GM18861 (cell line): ENCODE data around the gene VSX2.
A peak's percentile ranks its signal among the peaks of the same experiment; 100 is the strongest.

ENCODE experiments used
- ATAC-seq: cut with Tn5 transposase; IDR thresholded peaks from one replicate; pipeline ENCODE4 v1.9.1; 2021; ENCODE audit not compliant: unreplicated experiment

Gene VSX2

DNA sequence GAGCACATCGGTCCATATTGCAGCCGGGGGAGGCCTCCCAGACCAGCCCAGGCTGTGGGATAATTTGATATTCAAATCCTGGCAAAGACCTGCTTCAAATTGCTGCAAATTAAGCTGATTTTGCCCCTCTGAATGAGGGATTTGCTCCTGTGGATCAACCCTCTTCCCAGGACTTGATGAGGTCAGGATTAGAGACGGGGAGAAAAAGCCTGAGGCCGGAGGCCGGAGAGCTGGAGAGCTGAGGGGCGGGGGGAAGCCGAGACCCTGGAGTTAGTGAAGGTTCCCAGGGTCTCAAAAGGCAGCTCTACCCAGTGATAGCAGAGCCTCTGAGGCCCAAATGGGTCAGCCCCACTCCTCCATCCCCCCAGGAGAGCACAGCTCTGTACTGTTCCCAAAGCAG is 17.5 kb upstream of the VSX2 start:
- no peak for ATAC-seq

DNA sequence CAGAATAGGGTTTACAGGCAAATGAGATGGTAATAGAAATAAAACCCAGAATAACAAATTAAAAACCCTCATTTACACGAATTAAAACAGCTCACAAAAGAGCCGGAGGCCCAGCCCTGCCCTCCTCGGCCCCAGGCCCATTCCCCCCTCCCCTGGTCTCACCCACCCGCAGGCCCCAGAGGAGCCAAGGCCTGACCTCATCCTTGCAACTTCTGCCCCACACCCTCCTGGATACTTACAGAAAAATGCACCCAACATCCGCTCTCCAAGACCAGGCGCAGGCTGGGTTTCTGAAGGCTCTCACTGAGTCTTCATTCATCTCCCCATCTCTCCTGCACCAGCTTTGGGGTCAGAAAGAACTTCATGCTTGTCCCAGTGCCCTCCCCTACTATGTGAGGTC is 16.2 kb upstream of the VSX2 start:
- no peak for ATAC-seq

DNA sequence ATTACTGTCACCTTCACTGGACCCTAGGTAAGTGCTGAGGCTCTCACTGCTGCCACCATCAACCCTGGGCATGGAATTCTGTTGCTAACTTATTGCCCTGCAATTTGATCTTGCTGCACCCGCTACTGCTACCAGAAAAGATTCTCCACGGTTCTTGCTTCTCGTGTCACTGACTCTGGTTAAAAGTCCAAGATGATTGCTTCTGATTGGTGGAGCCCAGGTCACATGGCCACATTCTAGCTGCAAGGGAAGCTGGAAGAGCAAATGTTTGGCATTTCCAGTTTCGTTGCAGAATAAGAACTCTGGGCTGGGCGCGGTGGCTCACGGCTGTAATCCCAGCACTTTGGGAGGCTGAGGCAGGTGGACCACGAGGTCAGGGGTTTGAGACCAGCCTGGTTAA is 7.5 kb upstream of the VSX2 start:
- ATAC-seq = no peak

- no peak for ATAC-seq
Measured at GRCh38 chr14:74235017-74235416, 4.2 kb upstream of the VSX2 start.

DNA sequence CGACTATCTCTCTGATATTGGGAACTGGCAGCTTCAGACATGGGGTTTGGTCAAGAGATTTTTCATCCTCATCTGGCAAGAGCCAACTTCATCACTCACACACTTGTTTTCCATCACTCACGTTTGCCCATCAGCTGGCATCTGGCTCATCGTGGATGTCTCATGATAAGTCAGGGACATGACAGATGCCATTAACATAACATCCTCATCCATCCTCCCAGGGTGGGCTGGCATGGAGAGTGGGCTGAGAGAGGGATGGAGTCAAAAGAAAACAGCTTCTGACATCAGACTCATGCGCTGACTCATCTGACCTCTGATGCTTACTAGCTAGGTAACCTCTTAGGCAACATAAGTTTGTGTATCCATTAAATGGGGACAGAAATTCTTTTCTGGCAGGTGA is 1.8 kb upstream of the VSX2 start:
- no peak for ATAC-seq

- ATAC-seq = no peak
Measured at GRCh38 chr14:74239848-74240793, 872 bp downstream of the VSX2 start.

DNA sequence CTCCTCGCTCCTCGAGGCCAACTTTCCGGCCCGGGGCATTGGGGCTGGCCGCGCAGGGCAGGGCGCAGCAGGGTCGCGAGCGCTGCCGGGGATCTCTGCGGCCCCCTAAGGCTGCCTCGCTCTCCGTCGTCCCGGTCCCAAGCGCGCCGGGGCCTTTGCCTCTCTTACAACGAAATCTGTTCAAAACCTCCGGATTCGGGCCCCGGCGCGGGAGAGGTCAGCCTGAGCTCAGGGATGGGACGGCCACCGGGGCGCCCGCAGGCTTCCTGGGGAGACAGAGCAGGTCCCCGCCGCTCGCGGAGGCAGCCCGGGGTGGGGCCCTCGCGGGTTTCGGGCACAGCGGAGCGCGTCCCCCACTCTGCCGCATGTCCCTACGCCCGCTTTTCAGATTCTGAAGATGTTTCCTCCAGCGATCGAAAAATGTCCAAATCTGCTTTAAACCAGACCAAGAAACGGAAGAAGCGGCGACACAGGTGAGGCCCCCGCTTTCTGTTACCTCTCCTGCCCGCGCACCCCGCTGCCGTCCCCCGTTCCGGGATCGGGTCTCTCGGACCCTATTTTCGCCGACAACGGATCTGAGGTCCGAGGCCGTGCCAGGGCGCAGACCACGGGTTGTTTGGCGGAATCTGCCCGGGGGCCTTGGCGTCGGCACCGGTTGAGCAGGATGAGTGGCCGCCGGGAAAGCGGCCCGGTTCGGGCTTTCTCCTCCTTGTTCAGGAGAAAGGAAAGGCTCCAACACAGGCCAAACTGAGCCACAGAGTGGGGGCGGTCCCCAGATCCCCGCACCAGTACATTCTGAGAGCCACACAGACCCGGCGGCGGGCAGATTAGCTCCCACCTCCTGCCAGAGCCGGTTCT is 1.8 kb downstream of the VSX2 start:
- ATAC-seq = no peak

DNA sequence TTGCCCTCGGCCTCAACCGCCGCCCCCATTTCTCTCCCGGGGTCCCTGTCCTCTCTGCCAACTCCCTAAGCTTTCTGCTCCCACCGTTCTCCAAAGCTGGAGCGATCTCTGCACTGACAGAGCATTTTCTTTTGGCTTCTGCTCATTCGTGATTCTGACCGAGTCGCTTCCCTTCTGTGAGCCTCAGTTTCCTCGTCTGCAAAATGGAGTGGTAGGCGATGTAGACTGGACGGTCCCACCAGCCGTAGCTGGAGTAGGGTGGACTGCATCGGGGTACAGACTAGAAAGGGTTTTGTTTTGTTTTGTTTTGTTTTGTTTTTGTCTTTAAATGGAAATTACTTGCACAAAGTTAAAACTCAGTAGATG is 2.4 kb downstream of the VSX2 start:
- ATAC-seq = no peak

DNA sequence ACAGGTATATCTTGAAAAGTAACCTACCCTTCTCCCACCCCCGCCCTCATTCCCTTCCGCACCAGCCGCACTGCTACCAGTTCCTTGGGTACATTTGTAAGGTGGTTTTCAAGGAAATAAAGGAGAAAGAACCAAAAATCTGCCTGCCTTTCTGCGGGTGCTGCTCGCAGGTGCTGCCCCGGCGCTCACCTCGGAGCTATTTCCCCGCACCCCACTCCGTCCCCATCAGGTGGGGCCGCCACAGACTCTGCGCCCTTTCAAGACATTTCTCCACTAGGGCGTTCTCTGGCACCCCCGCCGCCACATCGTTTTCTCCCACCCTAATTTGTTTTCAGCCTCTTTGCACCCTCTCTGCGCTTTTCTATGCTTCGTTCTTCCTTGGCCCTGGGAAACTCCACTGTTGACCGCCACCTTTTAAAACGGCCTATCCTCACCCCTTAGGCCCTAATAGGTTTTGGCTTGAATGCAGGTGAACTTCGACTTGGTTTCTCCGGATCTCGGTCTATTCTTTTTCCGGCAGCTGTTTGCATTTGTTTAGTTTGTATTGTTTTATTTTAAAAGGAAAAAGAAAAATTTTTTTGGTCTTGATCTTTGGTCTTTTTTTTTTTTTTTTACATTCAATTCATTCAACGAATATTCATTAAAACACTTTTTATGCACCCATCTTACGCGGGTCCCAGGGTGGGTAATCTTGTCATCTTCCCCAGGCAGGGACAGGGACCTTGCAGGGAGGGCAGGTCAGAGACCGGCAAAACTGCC is 3.0 kb downstream of the VSX2 start:
- no peak for ATAC-seq

DNA sequence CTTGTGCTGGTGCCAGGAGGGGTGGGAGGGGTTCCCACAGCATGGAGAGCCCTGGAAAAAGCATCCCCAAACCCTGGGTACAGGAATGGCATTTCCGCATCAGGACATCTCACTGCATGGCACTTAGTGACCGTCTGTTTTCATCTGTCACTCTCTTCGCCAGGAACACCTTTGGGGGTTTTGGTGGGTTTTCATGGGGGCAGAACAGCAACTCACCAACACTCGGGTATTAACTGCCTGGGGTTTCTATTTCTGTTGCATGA is 3.5 kb downstream of the VSX2 start:
- ATAC-seq = no peak

GRCh38 chr14:74243051-74243450 is 3.8 kb downstream of the VSX2 start:
- no peak for ATAC-seq

DNA sequence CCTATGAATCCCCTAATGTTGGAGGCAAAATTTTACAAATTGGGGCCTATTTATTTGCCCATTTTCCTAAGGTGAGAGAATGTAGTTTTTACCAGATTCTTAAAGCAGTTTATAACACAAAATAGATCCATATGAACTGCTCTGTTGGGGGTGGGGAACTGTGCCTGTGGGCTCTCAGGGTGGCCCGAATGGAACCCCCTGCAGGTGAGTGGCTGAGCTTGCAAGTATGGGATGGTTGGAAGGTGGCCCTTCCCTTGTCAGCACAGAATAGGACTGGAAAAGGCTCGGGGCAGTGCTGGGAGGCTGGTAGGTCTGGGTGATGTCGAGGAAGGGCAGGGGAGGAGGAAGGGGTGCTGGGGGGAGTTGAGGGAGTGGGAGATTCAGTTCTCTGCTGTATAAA is 4.9 kb downstream of the VSX2 start:
- no peak for ATAC-seq

GRCh38 chr14:74245292-74245691 is 6.0 kb downstream of the VSX2 start:
- no peak for ATAC-seq

DNA sequence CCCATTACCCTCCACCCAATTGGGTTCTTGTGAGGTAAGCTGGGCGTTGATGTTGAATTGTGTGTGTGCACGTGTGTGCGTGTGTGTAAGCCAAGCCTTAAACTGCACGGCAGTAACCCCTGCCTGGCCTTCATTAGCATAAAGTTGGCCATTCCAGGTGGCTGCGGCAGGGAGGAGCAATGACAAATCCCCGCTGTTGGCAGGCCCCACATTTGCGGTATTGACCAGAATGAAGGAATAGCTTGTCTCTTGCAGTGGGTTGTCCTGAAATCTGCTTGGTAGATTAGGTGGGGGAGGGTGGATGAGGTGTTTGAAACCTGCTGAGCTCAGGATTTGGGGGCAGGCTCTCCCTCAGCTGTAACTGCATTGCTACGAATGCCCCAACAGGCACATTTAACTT is 7.3 kb downstream of the VSX2 start:
- ATAC-seq = no peak

DNA sequence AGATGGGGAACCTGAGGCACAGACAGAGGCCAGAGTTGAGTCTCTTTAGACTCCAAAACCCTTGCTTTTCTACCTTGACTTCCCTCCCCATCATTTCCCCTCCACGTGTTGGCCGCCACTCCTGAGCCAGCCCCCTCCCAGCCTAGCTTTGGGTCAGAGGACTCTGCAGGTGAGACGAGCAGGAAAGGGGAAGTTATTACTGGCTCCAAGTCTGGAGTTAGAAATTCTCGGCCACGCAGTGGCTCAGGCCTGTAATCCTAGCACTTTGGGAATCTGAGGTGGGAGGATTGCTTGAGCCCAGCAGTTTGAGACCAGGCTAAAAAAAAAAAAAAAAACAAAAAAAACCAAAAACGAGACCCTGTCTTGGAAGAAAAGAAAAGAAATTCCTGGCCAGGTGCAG is 8.8 kb downstream of the VSX2 start:
- ATAC-seq = no peak

DNA sequence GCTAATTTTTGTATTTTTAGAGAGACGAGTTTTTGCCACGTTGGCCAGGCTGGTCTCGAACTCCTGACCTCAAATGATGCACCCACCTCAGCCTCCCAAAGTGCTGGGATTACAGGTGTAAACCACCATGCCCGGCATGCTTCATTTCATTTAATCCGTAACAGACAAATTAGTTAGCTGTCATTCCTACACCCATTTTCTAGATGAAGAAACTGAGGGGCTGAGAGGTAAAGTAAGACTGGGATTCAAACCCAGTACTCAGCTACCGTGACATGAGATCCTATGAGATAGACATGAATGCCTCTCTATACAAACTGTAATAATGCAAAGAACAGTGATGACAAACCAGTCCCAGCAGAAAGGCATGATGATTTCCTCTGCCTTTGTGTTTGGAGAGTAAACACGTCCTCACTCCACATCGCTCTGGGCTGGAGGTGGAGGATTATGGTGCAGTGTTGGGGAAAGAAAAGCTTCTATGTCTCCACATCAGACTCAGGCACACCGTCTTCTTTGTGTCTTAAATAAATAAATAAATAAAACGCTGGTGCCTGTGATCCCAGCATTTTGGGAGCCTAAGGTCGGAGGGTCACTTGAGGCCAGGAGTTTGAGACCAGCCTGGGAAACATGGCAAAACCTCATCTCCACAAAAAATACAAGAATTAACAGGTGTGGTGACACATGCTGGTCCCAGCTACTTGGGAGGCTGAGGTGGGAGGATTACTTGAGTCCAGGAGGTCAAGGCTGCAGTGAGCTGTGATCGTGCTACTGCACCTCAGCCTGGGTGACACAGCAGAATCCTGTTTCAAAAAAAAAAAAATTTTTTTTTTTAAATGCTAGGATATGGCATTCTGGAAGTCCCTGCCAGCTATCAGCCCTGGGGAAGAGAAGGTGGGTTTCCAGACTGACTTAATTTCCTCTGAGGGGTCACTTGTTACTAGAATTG is 10.5 kb downstream of the VSX2 start:
- no peak for ATAC-seq

DNA sequence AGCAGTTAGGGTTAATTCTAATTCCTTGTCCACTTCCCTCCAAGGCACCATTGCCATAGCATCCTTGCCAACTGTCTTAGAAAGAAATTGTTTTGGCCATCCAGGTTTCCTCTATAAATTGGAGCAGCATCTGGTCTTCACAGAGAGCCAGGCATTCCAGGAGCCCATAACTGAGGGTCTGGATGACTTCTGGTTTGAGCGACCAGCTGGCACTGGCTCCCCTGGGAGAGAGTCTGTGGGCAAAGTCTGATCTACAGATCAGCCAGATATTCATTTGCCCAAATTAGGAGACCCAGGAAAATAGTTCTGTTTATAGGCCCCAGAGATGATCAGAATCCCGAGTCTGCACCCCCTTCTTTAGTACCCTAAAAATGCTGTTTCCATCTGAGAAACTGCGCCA is 16.0 kb downstream of the VSX2 start:
- no peak for ATAC-seq

DNA sequence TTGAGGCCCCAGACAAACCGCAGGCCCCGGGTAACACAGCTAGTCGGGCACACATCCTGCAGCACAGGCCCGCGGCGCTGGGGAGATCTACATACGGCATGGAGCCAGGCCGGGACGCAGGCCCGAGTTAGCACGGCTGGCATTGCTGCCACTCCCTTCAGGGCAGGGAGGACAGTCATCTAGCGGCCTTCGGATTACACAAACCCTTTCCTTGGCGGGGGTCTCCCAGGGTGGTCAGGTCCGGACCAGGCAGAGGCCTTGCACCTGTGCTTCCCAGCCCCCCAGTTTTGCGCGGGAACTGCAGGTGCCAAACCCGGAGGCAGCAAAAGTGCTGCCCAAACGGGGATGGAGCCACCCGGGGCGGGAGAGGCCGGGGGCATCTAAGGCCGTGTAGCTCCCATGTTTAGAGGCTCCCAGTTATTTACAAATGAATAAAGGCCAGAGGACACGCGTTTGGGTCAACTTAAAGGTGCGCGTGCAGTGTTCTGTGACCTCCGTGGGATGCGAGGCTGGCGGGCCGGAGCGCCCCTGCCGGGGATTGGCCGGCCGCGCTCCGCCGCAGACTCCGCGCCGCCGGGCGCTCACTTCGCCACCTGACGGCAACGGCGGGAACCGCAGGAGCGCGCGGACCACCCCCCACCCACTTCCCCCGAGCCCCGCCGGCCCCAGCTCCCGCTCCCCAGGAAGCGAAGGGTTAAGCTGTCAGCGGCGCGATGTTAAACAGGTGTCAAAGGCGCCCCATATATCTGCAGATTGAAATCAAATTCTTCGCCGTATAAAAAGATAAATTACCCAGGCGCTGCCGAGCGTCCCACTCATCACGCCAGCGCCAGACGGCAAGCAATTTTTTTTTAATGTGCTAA is 18.1 kb downstream of the VSX2 start:
- ATAC-seq = peak; percentile 64

GRCh38 chr14:74257941-74258763 is 18.9 kb downstream of the VSX2 start:
- no peak for ATAC-seq
